Neutrophil (primary cell): ENCODE measurements around the gene GTPBP1.

Experiments
- H3K27ac ChIP-seq: fragments of 200-600 bp; sonication (generic); 2 replicates; pipeline ENCODE4 v1.5.1; 2016; ENCODE audit warnings: mild to moderate bottlenecking, moderate library complexity
- H3K27me3 ChIP-seq: fragments of 200-600 bp; sonication (generic); 2 replicates; pipeline ENCODE4 v1.6.0; 2016; ENCODE audit warnings: mild to moderate bottlenecking
- H3K36me3 ChIP-seq: fragments of 200-600 bp; sonication (generic); 2 replicates; pipeline ENCODE4 v1.5.1; 2017
- H3K4me1 ChIP-seq, 2 experiments: fragments of 200-600 bp in 1 of 2; sonication (generic) in 1 of 2; 1 replicate in 1 of 2; 2 replicates in 1 of 2; pipeline versions ENCODE4 v1.5.1 to v1.6.1; 2013 to 2016; ENCODE audit warnings: low read depth in 1 of 2, low read length in 1 of 2, mild to moderate bottlenecking in 1 of 2, moderate library complexity in 1 of 2; ENCODE audit not compliant: control insufficient read depth in 1 of 2, insufficient read depth in 1 of 2
- H3K4me3 ChIP-seq, 2 experiments: fragments of 200-600 bp in 1 of 2; sonication (generic) in 1 of 2; 1 replicate in 1 of 2; 2 replicates in 1 of 2; pipeline ENCODE4 v1.5.1; 2013 to 2016; ENCODE audit warnings: low read depth in 1 of 2, low read length in 1 of 2, mild to moderate bottlenecking in 1 of 2, moderate library complexity in 1 of 2
- H3K9me3 ChIP-seq: fragments of 200-600 bp; sonication (generic); 2 replicates; pipeline ENCODE4 v1.5.1; 2016
- TF ChIP-seq, protein P1 (sequence below): fragments of 200-600 bp; sonication (generic); IDR thresholded peaks from 2 replicates; pipeline ENCODE4 v1.5.1; 2016; ENCODE audit warnings: antibody characterized with exemption

The GTPBP1 gene

DNA sequence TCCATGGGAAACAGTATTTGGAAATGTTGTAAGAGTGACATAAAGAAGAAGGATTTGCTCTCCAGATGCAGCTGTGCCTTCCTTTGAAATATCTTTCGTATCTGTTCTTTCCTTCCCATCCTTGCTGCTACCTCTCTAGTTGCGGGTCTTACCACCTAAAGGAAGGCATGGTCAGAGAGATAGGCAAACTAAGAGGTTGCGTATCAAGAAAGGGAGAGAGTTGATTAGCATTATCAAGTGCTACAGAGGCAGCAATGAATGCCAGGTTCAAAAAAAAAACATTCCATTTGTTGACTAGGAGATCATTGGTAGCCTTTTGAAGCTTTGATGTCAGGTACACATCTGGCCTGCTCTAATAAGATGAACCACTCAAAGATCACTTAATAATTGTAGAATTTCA lies 4.6 kb downstream of the GTPBP1 start:
- Histone ChIP-seq H3K4me1 (peaks cover 82 to 85% of the 10 kb centered on the region in 2 experiments), H3K9me3 (no peaks in the 10 kb centered on the region), H3K27ac (peak overlapping the region; percentile 97), H3K36me3 (peaks cover 26% of the 10 kb centered on the region), H3K27me3 (no peaks in the 10 kb centered on the region), H3K4me3 (no peak overlapping the region)
- TF ChIP-seq, protein P1, sequence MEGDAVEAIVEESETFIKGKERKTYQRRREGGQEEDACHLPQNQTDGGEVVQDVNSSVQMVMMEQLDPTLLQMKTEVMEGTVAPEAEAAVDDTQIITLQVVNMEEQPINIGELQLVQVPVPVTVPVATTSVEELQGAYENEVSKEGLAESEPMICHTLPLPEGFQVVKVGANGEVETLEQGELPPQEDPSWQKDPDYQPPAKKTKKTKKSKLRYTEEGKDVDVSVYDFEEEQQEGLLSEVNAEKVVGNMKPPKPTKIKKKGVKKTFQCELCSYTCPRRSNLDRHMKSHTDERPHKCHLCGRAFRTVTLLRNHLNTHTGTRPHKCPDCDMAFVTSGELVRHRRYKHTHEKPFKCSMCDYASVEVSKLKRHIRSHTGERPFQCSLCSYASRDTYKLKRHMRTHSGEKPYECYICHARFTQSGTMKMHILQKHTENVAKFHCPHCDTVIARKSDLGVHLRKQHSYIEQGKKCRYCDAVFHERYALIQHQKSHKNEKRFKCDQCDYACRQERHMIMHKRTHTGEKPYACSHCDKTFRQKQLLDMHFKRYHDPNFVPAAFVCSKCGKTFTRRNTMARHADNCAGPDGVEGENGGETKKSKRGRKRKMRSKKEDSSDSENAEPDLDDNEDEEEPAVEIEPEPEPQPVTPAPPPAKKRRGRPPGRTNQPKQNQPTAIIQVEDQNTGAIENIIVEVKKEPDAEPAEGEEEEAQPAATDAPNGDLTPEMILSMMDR, result no peak

DNA sequence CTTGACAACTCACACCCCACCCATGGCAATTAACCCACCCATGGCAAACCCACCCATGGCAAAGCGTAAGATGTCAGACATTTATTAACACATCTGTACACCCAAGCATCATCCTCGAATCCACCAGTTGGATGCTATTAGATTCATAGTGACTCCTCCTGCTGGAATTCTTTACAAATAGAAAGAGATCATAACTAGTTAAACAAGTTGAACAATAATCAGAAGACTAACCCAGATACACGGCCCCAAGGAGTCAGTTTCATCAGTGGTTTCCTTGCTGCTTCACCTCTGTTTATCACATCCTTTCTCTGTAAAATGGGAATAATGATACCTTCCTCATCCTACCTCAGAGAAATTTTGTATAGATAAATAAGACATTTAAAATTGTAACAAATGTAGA lies 5.1 kb downstream of the GTPBP1 start:
- H3K27ac ChIP-seq, result no peak overlapping the region
- TF ChIP-seq, protein P1, result no peak

DNA sequence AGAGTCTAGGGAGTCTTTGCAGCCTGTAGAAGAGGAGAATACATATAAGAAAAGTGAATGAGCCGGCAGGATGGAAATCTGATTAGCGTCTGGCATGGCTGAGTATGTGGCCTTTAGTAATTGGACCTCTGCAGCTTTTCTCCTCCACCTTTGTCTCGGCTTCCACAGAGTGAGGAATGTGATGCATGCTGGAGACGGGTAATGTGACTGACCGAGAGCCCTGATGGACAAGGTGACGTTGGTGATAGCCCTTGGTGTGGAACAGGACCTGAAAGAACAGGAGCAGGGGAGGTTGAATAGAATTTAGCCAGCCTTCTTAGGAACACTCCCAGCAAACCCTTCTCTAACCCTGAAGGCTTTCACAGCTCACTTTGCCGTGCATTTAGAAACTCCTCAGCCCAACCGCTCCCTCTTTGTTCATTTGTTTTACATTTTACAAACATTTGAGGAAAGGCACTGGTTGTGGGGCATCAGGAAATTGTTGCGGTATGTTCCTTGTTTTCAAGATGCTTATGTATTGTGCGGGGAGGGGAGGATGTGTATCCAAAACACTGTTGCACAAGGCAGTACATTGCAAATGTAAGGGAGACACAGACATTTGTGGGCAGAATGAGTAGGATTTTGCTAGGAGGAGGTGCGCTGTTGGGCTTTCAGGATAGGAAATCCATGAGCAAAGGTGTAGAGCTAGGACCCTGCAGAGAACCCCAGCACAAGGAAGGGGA lies 6.9 kb downstream of the GTPBP1 start:
- Histone ChIP-seq H3K27me3 (no peaks in the 10 kb centered on the region), H3K27ac (peak overlapping the region; percentile 80), H3K36me3 (peaks cover 49% of the 10 kb centered on the region), H3K4me3 (peak overlapping the region; percentile 1 to 31), H3K4me1 (peaks cover 72 to 75% of the 10 kb centered on the region in 2 experiments), H3K9me3 (no peaks in the 10 kb centered on the region)
- TF ChIP-seq, protein P1, result no peak

More for the DNA sequence above, 5.1 kb downstream of the GTPBP1 start:
- no peaks in the 10 kb centered on the region for H3K27me3 ChIP-seq
- H3K9me3 ChIP-seq, result no peaks in the 10 kb centered on the region
- peaks cover 31% of the 10 kb centered on the region for H3K36me3 ChIP-seq
- peaks cover 82 to 86% of the 10 kb centered on the region in 2 experiments for H3K4me1 ChIP-seq
- H3K4me3 ChIP-seq, result no peak overlapping the region

DNA sequence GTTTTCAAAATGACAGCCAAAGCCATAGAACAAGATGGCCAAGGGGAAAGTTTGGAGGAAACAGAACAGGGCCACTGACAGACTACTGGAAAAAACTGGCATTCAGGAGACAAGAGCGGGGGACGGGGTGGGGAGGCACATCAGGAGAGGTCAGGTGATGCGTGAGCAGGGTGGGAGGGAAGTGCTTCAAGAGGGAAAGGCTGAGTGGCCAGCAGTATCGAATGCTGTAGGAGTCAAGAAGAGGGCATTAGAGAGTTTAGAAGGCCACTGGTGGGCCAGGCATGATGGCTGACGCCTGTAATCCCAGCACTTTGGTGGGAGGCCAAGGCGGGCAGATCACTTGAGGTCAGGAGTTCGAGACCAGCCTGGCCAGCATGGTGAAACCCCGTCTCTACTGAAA lies 8.2 kb downstream of the GTPBP1 start:
- Histone ChIP-seq H3K4me3 (no peak overlapping the region), H3K27ac (peak overlapping the region; percentile 80), H3K27me3 (no peaks in the 10 kb centered on the region), H3K9me3 (no peaks in the 10 kb centered on the region), H3K36me3 (peaks cover 62% of the 10 kb centered on the region), H3K4me1 (peaks cover 59 to 62% of the 10 kb centered on the region in 2 experiments)
- TF ChIP-seq, protein P1, result no peak

DNA sequence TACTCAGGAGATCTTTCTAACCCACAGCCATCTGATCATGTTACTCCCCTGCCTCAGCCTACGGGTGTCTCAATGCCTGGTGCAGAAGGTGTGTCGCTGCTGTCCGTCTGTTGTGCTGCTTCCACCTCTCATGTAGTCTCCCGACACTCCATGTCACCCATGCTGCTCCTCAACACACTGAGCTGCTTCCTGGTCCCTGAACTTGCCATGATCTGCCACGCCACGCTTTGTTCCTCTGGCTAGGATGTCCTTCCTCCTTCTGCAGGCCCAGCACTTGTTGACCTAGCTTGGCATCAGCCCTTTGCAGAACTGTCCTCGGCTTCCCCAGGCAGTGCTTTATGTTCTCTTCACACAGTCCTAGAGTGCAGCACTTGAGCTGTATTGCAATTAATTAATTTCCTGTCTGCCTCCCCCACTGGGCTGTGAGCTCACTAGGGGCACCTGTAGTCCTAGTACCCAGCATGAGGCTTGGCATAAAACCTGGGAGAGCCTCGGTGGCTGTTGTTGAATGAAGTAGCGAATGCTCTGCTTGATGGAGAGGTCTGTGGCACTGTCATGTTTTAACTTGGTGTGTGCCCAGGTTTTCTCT lies 9.5 kb downstream of the GTPBP1 start:
- H3K4me1 ChIP-seq, result peaks cover 46 to 48% of the 10 kb centered on the region in 2 experiments
- no peaks in the 10 kb centered on the region for H3K27me3 ChIP-seq
- no peak overlapping the region for H3K4me3 ChIP-seq
- peaks cover 64% of the 10 kb centered on the region for H3K36me3 ChIP-seq
- TF ChIP-seq, protein P1, result no peak
- H3K27ac ChIP-seq, result peak overlapping the region; percentile 63
- no peaks in the 10 kb centered on the region for H3K9me3 ChIP-seq
